ENCODE measurements around the gene ECT2. TPM values are rescaled to one million over a fixed set of nuclear protein-coding genes. Genes with fewer than 3 reads are reported as not detected.

Gene ECT2
- total RNA-seq, 1 experiment from 2014 or later, result 81.3 TPM

GRCh38 chr3:172813462-172813861, 62.9 kb downstream of the ECT2 start:
- H2BK15ac ChIP-seq (ENCODE audit: low read depth, low read length), result no peak overlapping the region
- no peak overlapping the region for H3K4ac ChIP-seq (ENCODE audit: low read depth, low read length)
- no peaks in the 10 kb centered on the region for H3K9me3 Mint-ChIP-seq

More at GRCh38 chr3:172813462-172813861, 62.9 kb downstream of the ECT2 start:
- no peaks in the 10 kb centered on the region for H3K9me3 ChIP-seq (ENCODE audit: control insufficient read depth, low read depth, low read length)
- H2BK5ac ChIP-seq (ENCODE audit: insufficient read length, low read length), result no peak overlapping the region
- H4K5ac ChIP-seq (ENCODE audit: insufficient read length, low read depth, low read length), result no peak overlapping the region
- DNase-seq, result no peak
- H4K8ac ChIP-seq (replicated peaks; ENCODE audit: insufficient read length, low read depth, low read length), result no peak overlapping the region
- Mint-ChIP-seq H3K4me1 (no peaks in the 10 kb centered on the region), H3K36me3 (ENCODE audit: insufficient read depth in 1 of 3, low read depth in 3 of 3) (peaks cover 5 to 31% (median 29%) of the 10 kb centered on the region in 3 experiments; a peak in 5 of 7 replicates), H3K27me3 (ENCODE audit: low read depth) (no peaks in the 10 kb centered on the region), H3K27ac (no peak overlapping the region), H3K4me3 (no peak overlapping the region)
- H2AK5ac ChIP-seq (ENCODE audit: insufficient read length, low read length), result no peak overlapping the region
- no peak overlapping the region for H3K23ac ChIP-seq (ENCODE audit: insufficient read length, low read depth, low read length)
- no peak overlapping the region for H3K27ac ChIP-seq (ENCODE audit: insufficient read length, low read depth, low read length)
- H3T11ph ChIP-seq (ENCODE audit: low read length), result no peak overlapping the region
- H3K23me2 ChIP-seq (ENCODE audit: insufficient read length, low read depth, low read length, poor library complexity, severe bottlenecking), result no peaks in the 10 kb centered on the region
- H2BK120ac ChIP-seq (ENCODE audit: low read depth, low read length, poor library complexity, severe bottlenecking), result no peak overlapping the region
- TF ChIP-seq, protein P1, sequence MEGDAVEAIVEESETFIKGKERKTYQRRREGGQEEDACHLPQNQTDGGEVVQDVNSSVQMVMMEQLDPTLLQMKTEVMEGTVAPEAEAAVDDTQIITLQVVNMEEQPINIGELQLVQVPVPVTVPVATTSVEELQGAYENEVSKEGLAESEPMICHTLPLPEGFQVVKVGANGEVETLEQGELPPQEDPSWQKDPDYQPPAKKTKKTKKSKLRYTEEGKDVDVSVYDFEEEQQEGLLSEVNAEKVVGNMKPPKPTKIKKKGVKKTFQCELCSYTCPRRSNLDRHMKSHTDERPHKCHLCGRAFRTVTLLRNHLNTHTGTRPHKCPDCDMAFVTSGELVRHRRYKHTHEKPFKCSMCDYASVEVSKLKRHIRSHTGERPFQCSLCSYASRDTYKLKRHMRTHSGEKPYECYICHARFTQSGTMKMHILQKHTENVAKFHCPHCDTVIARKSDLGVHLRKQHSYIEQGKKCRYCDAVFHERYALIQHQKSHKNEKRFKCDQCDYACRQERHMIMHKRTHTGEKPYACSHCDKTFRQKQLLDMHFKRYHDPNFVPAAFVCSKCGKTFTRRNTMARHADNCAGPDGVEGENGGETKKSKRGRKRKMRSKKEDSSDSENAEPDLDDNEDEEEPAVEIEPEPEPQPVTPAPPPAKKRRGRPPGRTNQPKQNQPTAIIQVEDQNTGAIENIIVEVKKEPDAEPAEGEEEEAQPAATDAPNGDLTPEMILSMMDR (conservative IDR thresholded peaks at IDR 0.05), result no peak
- H3K56ac ChIP-seq (ENCODE audit: insufficient read length, low read depth, low read length), result no peak overlapping the region
- no peak overlapping the region for H3K9ac ChIP-seq (ENCODE audit: extremely low read depth, insufficient read length, low read length)
- no peak overlapping the region for H4K91ac ChIP-seq (ENCODE audit: insufficient read length, low read depth, low read length)
- no peak overlapping the region for H3K18ac ChIP-seq (ENCODE audit: insufficient read length, low read depth, low read length)
- no peak overlapping the region for H2BK12ac ChIP-seq (ENCODE audit: insufficient read length, low read depth, low read length)
- no peak overlapping the region for H2BK20ac ChIP-seq (ENCODE audit: low read depth, low read length, poor library complexity, severe bottlenecking)
- H3K4me1 ChIP-seq (ENCODE audit: insufficient read depth, low read length), result no peaks in the 10 kb centered on the region
- H3K4me2 ChIP-seq (ENCODE audit: insufficient read depth, insufficient read length, low read length), result no peak overlapping the region
- no peaks in the 10 kb centered on the region for H3K79me2 ChIP-seq (ENCODE audit: insufficient read depth, low read length)
- H3K79me1 ChIP-seq (ENCODE audit: insufficient read depth, low read depth, low read length, poor library complexity, severe bottlenecking), result no peaks in the 10 kb centered on the region
- no peaks in the 10 kb centered on the region for H3K27me3 ChIP-seq (ENCODE audit: insufficient read depth, low read length)
- no CpG with 5 or more reads among the region's 3 CpGs for WGBS (ENCODE audit: extremely low coverage, insufficient read length, low lambda C conversion rate)
- no peak overlapping the region for H2AFZ ChIP-seq (ENCODE audit: low read length)
- H4K20me1 ChIP-seq (ENCODE audit: control insufficient read depth, insufficient read depth, insufficient read length), result no peaks in the 10 kb centered on the region
- no peak overlapping the region for H3K14ac ChIP-seq (ENCODE audit: insufficient read depth, low read length)
